Liver (tissue), 9 donors: ENCODE results near the gene KRTAP4-11. TPM values are rescaled to one million over a fixed set of nuclear protein-coding genes. Genes with fewer than 3 reads are reported as not detected.

Experiments
- DNase-seq: peaks from one replicate; pipeline ENCODE4 v3.0.0-alpha.2; 2017; ENCODE audit warnings: low spot score
- H3K27ac ChIP-seq, 2 donors: one replicate each; pipeline ENCODE4 v1.7.0; 2013; ENCODE audit warnings: inconsistent platforms in 2 of 2, low read length in 2 of 2, control low read depth in 1 of 2, low read depth in 1 of 2, mild to moderate bottlenecking in 1 of 2
- H3K27me3 ChIP-seq, 4 donors: one replicate each; pipeline versions ENCODE4 v1.6.1 to v1.7.0; 2013; ENCODE audit warnings: low read length in 3 of 4, inconsistent platforms in 1 of 4, mild to moderate bottlenecking in 1 of 4, moderate library complexity in 1 of 4; ENCODE audit not compliant: control insufficient read depth in 4 of 4, insufficient read depth in 4 of 4
- H3K36me3 ChIP-seq, 4 donors: one replicate each; pipeline versions ENCODE4 v1.6.1 to v1.7.0; 2013; ENCODE audit warnings: low read length in 3 of 4, mild to moderate bottlenecking in 3 of 4, low read depth in 1 of 4, moderate library complexity in 1 of 4; ENCODE audit not compliant: control insufficient read depth in 4 of 4, insufficient read depth in 3 of 4
- H3K4me1 ChIP-seq, 4 donors: one replicate each; pipeline versions ENCODE4 v1.6.1 to v1.7.0; 2013; ENCODE audit warnings: low read length in 3 of 4, mild to moderate bottlenecking in 3 of 4, moderate library complexity in 1 of 4; ENCODE audit not compliant: control insufficient read depth in 4 of 4, insufficient read depth in 4 of 4
- H3K4me3 ChIP-seq, 3 donors: one replicate each; pipeline versions ENCODE4 v1.6.1 to v1.7.0; 2013; ENCODE audit warnings: low read length in 3 of 3, control low read depth in 1 of 3, low read depth in 1 of 3, mild to moderate bottlenecking in 1 of 3
- H3K9ac ChIP-seq, 2 donors: one replicate each; pipeline ENCODE4 v1.7.0; 2013; ENCODE audit warnings: low read length in 2 of 2, mild to moderate bottlenecking in 2 of 2, moderate library complexity in 2 of 2, control low read depth in 1 of 2, low read depth in 1 of 2
- H3K9me3 ChIP-seq, 4 donors: one replicate each; pipeline versions ENCODE4 v1.6.1 to v1.7.0; 2013; ENCODE audit warnings: low read length in 3 of 4; ENCODE audit not compliant: control insufficient read depth in 4 of 4
- EGR1 ChIP-seq, 2 donors: IDR thresholded peaks; 2 replicates each; pipeline ENCODE4 v1.6.1; 2016 to 2018; ENCODE audit warnings: antibody characterized with exemption in 2 of 2, low read depth in 2 of 2
- FOXA1 ChIP-seq: IDR thresholded peaks from 2 replicates; pipeline ENCODE4 v1.6.1; 2016; ENCODE audit warnings: antibody characterized with exemption
- FOXA2 ChIP-seq: IDR thresholded peaks from 2 replicates; pipeline ENCODE4 v1.6.1; 2016; ENCODE audit warnings: antibody characterized with exemption
- GABPA ChIP-seq, 2 donors: IDR thresholded peaks in 1 of 2; conservative IDR thresholded peaks in 1 of 2; 2 replicates each; pipeline ENCODE4 v1.6.1; 2016; ENCODE audit warnings: antibody characterized with exemption in 2 of 2, mild to moderate bottlenecking in 1 of 2, moderate library complexity in 1 of 2
- HNF4A ChIP-seq, 2 donors: conservative IDR thresholded peaks; 2 replicates each; pipeline ENCODE4 v1.6.1; 2016; ENCODE audit warnings: antibody characterized with exemption in 2 of 2, mild to moderate bottlenecking in 2 of 2
- HNF4G ChIP-seq: IDR thresholded peaks from 2 replicates; pipeline ENCODE4 v1.6.1; 2016; ENCODE audit warnings: antibody characterized with exemption
- JUND ChIP-seq, 2 donors: IDR thresholded peaks; 2 replicates each; pipeline ENCODE4 v1.6.1; 2016; ENCODE audit warnings: antibody characterized with exemption in 2 of 2
- NR2F2 ChIP-seq: IDR thresholded peaks from 2 replicates; pipeline ENCODE4 v1.6.1; 2016; ENCODE audit warnings: antibody characterized with exemption
- RAD21 ChIP-seq, 2 donors: IDR thresholded peaks; 2 replicates each; pipeline ENCODE4 v1.6.1; 2016; ENCODE audit warnings: antibody characterized with exemption in 2 of 2, mild to moderate bottlenecking in 2 of 2
- RXRA ChIP-seq, 2 donors: IDR thresholded peaks; 2 replicates each; pipeline ENCODE4 v1.6.1; 2017 to 2018; ENCODE audit warnings: antibody characterized with exemption in 2 of 2, mild to moderate bottlenecking in 1 of 2
- SP1 ChIP-seq: IDR thresholded peaks from 2 replicates; pipeline ENCODE4 v1.6.1; 2018; ENCODE audit warnings: antibody characterized with exemption, mild to moderate bottlenecking
- TAF1 ChIP-seq: conservative IDR thresholded peaks from 2 replicates; pipeline ENCODE4 v1.6.1; 2016; ENCODE audit warnings: antibody characterized with exemption, mild to moderate bottlenecking
- YY1 ChIP-seq: IDR thresholded peaks from 2 replicates; pipeline ENCODE4 v1.6.1; 2016; ENCODE audit warnings: antibody characterized with exemption, mild to moderate bottlenecking
- WGBS: extraction: QIAGEN DNeasy Blood & Tissue Kit; methylation state at CpG from one replicate; pipeline ENCODE4 v1.1.7; 2013; 5-methylcytosine and 5-hydroxymethylcytosine counted together
- polyA plus RNA-seq, 2 donors: library from polyadenylated mRNA; stranded (reverse) in 1 of 2; unstranded in 1 of 2; fragments of 200-250 nt in 1 of 2; fragments of >200 nt in 1 of 2; fragmentation: Nextera tagmentation in 1 of 2; extraction: Ambion mirVana in 1 of 2; gene quantifications; one replicate each; pipeline versions ENCODE4 v1.2.1 to v1.2.3, GENCODE V29; 2013 to 2015
- total RNA-seq, 2 donors: library from RNA; depleted of rRNA; stranded (reverse); fragments of >200 nt; gene quantifications; one replicate each; pipeline ENCODE4 v1.2.3, GENCODE V29; 2014
- TF ChIP-seq, protein P1 (sequence below): fragments of 150-350 bp; IDR thresholded peaks from 2 replicates; pipeline ENCODE4 v1.5.1; 2017; ENCODE audit warnings: improper control_type of control experiment, low read depth, low read length; ENCODE audit not compliant: missing input control
- TF ChIP-seq, protein P2 (sequence below): IDR thresholded peaks from 2 replicates; pipeline ENCODE4 v1.6.1; 2016; ENCODE audit warnings: antibody characterized with exemption, mild to moderate bottlenecking
- TF ChIP-seq, protein P3 (sequence below): IDR thresholded peaks from 2 replicates; pipeline ENCODE4 v1.6.1; 2016; ENCODE audit warnings: antibody characterized with exemption
- TF ChIP-seq, protein P4 (sequence below): IDR thresholded peaks from 2 replicates; pipeline ENCODE4 v1.6.1; 2016; ENCODE audit warnings: antibody characterized with exemption
- donor health status: healthy.
- donor health status: healthy.
- donor health status: healthy.
- donor health status: healthy.
- donor health status: healthy.

KRTAP4-11 gene
- total and polyA plus RNA-seq, 4 donors: not detected

DNA sequence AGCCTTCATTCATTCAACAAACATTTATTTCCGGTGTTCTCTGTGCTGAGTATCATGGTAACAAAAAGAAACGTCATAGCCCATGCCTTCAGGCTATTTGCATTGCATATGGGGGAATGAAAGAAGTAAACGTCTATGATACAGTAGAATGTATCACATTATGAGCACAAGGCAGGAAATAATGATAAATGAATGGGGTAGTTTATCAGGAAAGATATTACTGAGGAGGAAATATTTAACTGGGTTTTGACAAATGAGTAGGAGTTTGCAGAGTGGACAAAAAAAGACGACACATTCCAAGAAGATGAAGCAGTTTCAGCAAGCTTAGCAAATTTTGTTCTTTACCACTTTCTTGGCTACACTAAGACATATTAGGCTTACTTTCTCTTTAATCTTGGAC is 35.5 kb downstream of the KRTAP4-11 start:
- Histone ChIP-seq H3K9ac (no peak overlapping the region), H3K36me3 (no peaks in the 10 kb centered on the region), H3K4me1 (no peaks in the 10 kb centered on the region), H3K27me3 (peaks cover 0 to 4% (median under 1%) of the 10 kb centered on the region in 4 donors), H3K4me3 (no peak overlapping the region), H3K9me3 (no peaks in the 10 kb centered on the region), H3K27ac (no peak overlapping the region)
- WGBS: 45% methylated on average over 4 of the region's 4 CpGs
- TF ChIP-seq, protein P1, sequence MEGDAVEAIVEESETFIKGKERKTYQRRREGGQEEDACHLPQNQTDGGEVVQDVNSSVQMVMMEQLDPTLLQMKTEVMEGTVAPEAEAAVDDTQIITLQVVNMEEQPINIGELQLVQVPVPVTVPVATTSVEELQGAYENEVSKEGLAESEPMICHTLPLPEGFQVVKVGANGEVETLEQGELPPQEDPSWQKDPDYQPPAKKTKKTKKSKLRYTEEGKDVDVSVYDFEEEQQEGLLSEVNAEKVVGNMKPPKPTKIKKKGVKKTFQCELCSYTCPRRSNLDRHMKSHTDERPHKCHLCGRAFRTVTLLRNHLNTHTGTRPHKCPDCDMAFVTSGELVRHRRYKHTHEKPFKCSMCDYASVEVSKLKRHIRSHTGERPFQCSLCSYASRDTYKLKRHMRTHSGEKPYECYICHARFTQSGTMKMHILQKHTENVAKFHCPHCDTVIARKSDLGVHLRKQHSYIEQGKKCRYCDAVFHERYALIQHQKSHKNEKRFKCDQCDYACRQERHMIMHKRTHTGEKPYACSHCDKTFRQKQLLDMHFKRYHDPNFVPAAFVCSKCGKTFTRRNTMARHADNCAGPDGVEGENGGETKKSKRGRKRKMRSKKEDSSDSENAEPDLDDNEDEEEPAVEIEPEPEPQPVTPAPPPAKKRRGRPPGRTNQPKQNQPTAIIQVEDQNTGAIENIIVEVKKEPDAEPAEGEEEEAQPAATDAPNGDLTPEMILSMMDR: no peak
- no peak for TF ChIP-seq FOXA1
- no peak for TF ChIP-seq TAF1
- DNase-seq: no peak

DNA sequence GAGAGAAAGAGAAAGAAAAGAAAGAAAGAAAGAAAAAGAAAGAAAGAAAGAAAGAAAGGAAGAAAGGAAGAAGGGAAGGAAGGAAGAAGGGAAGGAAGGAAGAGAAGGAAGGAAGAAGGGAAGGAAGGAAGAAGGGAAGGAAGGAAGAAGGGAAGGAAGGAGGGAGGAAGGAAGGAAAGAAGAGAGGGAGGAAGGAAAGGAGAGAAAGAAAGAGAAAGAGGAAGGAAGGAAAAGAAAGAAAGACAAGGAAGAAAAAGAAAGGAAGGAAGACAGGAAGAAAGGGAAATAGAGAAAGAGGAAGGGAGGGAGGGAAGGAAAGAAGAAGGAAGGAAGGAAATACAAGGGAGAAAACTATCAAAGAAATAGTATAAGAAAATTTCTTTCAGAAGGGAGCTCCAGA is 41.4 kb downstream of the KRTAP4-11 start:
- no peaks in the 10 kb centered on the region for H3K4me1 ChIP-seq
- H3K27ac ChIP-seq: no peak overlapping the region
- TF ChIP-seq FOXA2: no peak
- TF ChIP-seq HNF4G: no peak
- no peak for TF ChIP-seq FOXA1
- no peak for TF ChIP-seq SP1
- no peak for TF ChIP-seq JUND (IDR thresholded peaks at IDR 0.05)
- no peak for TF ChIP-seq HNF4A (conservative IDR thresholded peaks at IDR 0.05)
- TF ChIP-seq, protein P2, sequence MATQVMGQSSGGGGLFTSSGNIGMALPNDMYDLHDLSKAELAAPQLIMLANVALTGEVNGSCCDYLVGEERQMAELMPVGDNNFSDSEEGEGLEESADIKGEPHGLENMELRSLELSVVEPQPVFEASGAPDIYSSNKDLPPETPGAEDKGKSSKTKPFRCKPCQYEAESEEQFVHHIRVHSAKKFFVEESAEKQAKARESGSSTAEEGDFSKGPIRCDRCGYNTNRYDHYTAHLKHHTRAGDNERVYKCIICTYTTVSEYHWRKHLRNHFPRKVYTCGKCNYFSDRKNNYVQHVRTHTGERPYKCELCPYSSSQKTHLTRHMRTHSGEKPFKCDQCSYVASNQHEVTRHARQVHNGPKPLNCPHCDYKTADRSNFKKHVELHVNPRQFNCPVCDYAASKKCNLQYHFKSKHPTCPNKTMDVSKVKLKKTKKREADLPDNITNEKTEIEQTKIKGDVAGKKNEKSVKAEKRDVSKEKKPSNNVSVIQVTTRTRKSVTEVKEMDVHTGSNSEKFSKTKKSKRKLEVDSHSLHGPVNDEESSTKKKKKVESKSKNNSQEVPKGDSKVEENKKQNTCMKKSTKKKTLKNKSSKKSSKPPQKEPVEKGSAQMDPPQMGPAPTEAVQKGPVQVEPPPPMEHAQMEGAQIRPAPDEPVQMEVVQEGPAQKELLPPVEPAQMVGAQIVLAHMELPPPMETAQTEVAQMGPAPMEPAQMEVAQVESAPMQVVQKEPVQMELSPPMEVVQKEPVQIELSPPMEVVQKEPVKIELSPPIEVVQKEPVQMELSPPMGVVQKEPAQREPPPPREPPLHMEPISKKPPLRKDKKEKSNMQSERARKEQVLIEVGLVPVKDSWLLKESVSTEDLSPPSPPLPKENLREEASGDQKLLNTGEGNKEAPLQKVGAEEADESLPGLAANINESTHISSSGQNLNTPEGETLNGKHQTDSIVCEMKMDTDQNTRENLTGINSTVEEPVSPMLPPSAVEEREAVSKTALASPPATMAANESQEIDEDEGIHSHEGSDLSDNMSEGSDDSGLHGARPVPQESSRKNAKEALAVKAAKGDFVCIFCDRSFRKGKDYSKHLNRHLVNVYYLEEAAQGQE: no peak
- TF ChIP-seq, protein P3, sequence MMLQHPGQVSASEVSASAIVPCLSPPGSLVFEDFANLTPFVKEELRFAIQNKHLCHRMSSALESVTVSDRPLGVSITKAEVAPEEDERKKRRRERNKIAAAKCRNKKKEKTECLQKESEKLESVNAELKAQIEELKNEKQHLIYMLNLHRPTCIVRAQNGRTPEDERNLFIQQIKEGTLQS: no peak
- no peak for TF ChIP-seq RXRA (IDR thresholded peaks at IDR 0.05)
- TF ChIP-seq, protein P4, sequence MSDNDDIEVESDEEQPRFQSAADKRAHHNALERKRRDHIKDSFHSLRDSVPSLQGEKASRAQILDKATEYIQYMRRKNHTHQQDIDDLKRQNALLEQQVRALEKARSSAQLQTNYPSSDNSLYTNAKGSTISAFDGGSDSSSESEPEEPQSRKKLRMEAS: no peak
- TF ChIP-seq YY1: no peak
- no peak for DNase-seq
- no peaks in the 10 kb centered on the region for H3K36me3 ChIP-seq
- H3K9ac ChIP-seq: no peak overlapping the region
- peaks cover 0 to 2% (median 0%) of the 10 kb centered on the region in 4 donors for H3K9me3 ChIP-seq
- no peak overlapping the region for H3K4me3 ChIP-seq
- H3K27me3 ChIP-seq: peaks cover 0 to 4% (median under 1%) of the 10 kb centered on the region in 4 donors

DNA sequence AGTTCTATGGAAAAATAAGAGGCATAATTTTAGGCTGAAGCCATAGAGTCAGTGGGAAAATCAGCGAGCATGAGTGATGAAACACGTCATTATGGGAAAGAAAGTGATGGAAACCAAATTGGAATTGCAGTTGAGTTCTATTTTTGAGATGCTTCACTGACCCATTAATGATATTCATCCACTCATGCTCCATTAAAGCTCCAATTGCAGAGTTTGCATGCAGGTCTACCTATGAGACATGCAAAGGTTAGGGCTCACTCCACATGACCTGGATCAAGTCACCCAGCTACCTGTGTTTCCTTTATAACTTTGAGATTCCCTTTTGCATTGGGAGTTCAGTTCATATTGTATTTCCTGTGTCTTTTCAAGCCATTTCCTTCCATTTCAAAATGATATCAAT is 44.5 kb downstream of the KRTAP4-11 start:
- 90% methylated on average over 2 of the region's 2 CpGs for WGBS
- peaks cover 0 to 2% (median 0%) of the 10 kb centered on the region in 4 donors for H3K27me3 ChIP-seq
- TF ChIP-seq HNF4A (conservative IDR thresholded peaks at IDR 0.05): no peak
- TF ChIP-seq, protein P1: no peak
- no peak for TF ChIP-seq TAF1
- TF ChIP-seq RAD21 (IDR thresholded peaks at IDR 0.05): no peak
- no peak for TF ChIP-seq SP1
- no peak for TF ChIP-seq EGR1 (IDR thresholded peaks at IDR 0.05; ENCODE audit: low read depth in 2 of 2)
- TF ChIP-seq NR2F2: no peak
- TF ChIP-seq YY1: no peak
- TF ChIP-seq GABPA (IDR thresholded peaks at IDR 0.05 in 1 of 2, conservative IDR thresholded peaks at IDR 0.05 in 1 of 2): no peak
- TF ChIP-seq RXRA (IDR thresholded peaks at IDR 0.05): no peak
- TF ChIP-seq FOXA1: no peak

More for the DNA sequence above, 44.5 kb downstream of the KRTAP4-11 start:
- H3K4me3 ChIP-seq: no peak overlapping the region
- no peak overlapping the region for H3K27ac ChIP-seq
- H3K9ac ChIP-seq: no peak overlapping the region
- DNase-seq: no peak
- no peaks in the 10 kb centered on the region for H3K4me1 ChIP-seq
- H3K9me3 ChIP-seq: peaks cover 0 to 2% (median 0%) of the 10 kb centered on the region in 4 donors
- H3K36me3 ChIP-seq: no peaks in the 10 kb centered on the region
